ENCODE data around the gene PDF.

The PDF gene

GRCh38 chr16:69324013-69324531 is 6.3 kb downstream of the PDF start:
- Histone ChIP-seq H3K4me1 (ENCODE audit: control insufficient read depth, insufficient read depth, low read length) (peaks cover 23% of the 10 kb centered on the region), H3K9ac (ENCODE audit: low read length in 2 of 2) (no peak overlapping the region), H3K27ac (ENCODE audit: low read length) (no peak overlapping the region), H3K4me3 (ENCODE audit: low read length in 2 of 2) (no peak overlapping the region), H3K36me3 (ENCODE audit: control insufficient read depth in 2 of 2, insufficient read depth in 2 of 2, low read length in 2 of 2) (peaks cover 59 to 69% of the 10 kb centered on the region in 2 donors), H3K27me3 (ENCODE audit: control insufficient read depth in 1 of 2, insufficient read depth in 2 of 2, low read length in 2 of 2) (no peaks in the 10 kb centered on the region), H3K9me3 (ENCODE audit: control insufficient read depth in 2 of 2, low read length in 2 of 2) (no peaks in the 10 kb centered on the region)

GRCh38 chr16:69323415-69323814 is 7.0 kb downstream of the PDF start:
- Histone ChIP-seq H3K9ac (ENCODE audit: low read length in 2 of 2) (no peak overlapping the region), H3K27ac (ENCODE audit: low read length) (no peak overlapping the region), H3K36me3 (ENCODE audit: control insufficient read depth in 2 of 2, insufficient read depth in 2 of 2, low read length in 2 of 2) (peaks cover 62 to 71% of the 10 kb centered on the region in 2 donors)

GRCh38 chr16:69322343-69322742 is 8.0 kb downstream of the PDF start:
- H3K27me3 ChIP-seq (ENCODE audit: control insufficient read depth in 1 of 2, insufficient read depth in 2 of 2, low read length in 2 of 2): no peaks in the 10 kb centered on the region
- H3K4me3 ChIP-seq (ENCODE audit: low read length in 2 of 2): no peak overlapping the region
- no peak overlapping the region for H3K27ac ChIP-seq (ENCODE audit: low read length)
- H3K9me3 ChIP-seq (ENCODE audit: control insufficient read depth in 2 of 2, low read length in 2 of 2): no peaks in the 10 kb centered on the region
- H3K4me1 ChIP-seq (ENCODE audit: control insufficient read depth, insufficient read depth, low read length): peaks cover 12% of the 10 kb centered on the region
- H3K36me3 ChIP-seq (ENCODE audit: control insufficient read depth in 2 of 2, insufficient read depth in 2 of 2, low read length in 2 of 2): peaks cover 62 to 74% of the 10 kb centered on the region in 2 donors
- H3K9ac ChIP-seq (ENCODE audit: low read length in 2 of 2): no peak overlapping the region

More at GRCh38 chr16:69323415-69323814, 7.0 kb downstream of the PDF start:
- H3K4me1 ChIP-seq (ENCODE audit: control insufficient read depth, insufficient read depth, low read length): peaks cover 16% of the 10 kb centered on the region
- H3K27me3 ChIP-seq (ENCODE audit: control insufficient read depth in 1 of 2, insufficient read depth in 2 of 2, low read length in 2 of 2): no peaks in the 10 kb centered on the region
- H3K4me3 ChIP-seq (ENCODE audit: low read length in 2 of 2): no peak overlapping the region
- H3K9me3 ChIP-seq (ENCODE audit: control insufficient read depth in 2 of 2, low read length in 2 of 2): no peaks in the 10 kb centered on the region

GRCh38 chr16:69321080-69321479 is 9.3 kb downstream of the PDF start:
- no peaks in the 10 kb centered on the region for H3K27me3 ChIP-seq (ENCODE audit: control insufficient read depth in 1 of 2, insufficient read depth in 2 of 2, low read length in 2 of 2)

GRCh38 chr16:69320740-69321073 is 9.7 kb downstream of the PDF start:
- no peak overlapping the region for H3K4me3 ChIP-seq (ENCODE audit: low read length in 2 of 2)
- peaks cover 72 to 79% of the 10 kb centered on the region in 2 donors for H3K36me3 ChIP-seq (ENCODE audit: control insufficient read depth in 2 of 2, insufficient read depth in 2 of 2, low read length in 2 of 2)
- H3K27me3 ChIP-seq (ENCODE audit: control insufficient read depth in 1 of 2, insufficient read depth in 2 of 2, low read length in 2 of 2): no peaks in the 10 kb centered on the region
- peaks cover 4% of the 10 kb centered on the region for H3K4me1 ChIP-seq (ENCODE audit: control insufficient read depth, insufficient read depth, low read length)
- no peak overlapping the region for H3K9ac ChIP-seq (ENCODE audit: low read length in 2 of 2)
- H3K27ac ChIP-seq (ENCODE audit: low read length): no peak overlapping the region
- no peaks in the 10 kb centered on the region for H3K9me3 ChIP-seq (ENCODE audit: control insufficient read depth in 2 of 2, low read length in 2 of 2)

More at GRCh38 chr16:69321080-69321479, 9.3 kb downstream of the PDF start:
- H3K9ac ChIP-seq (ENCODE audit: low read length in 2 of 2): no peak overlapping the region
- H3K4me1 ChIP-seq (ENCODE audit: control insufficient read depth, insufficient read depth, low read length): peaks cover 8% of the 10 kb centered on the region
- H3K9me3 ChIP-seq (ENCODE audit: control insufficient read depth in 2 of 2, low read length in 2 of 2): no peaks in the 10 kb centered on the region
- H3K4me3 ChIP-seq (ENCODE audit: low read length in 2 of 2): no peak overlapping the region
- no peak overlapping the region for H3K27ac ChIP-seq (ENCODE audit: low read length)
- peaks cover 70 to 79% of the 10 kb centered on the region in 2 donors for H3K36me3 ChIP-seq (ENCODE audit: control insufficient read depth in 2 of 2, insufficient read depth in 2 of 2, low read length in 2 of 2)

GRCh38 chr16:69319826-69320739 is 10.3 kb downstream of the PDF start:
- no peaks in the 10 kb centered on the region for H3K27me3 ChIP-seq (ENCODE audit: control insufficient read depth in 1 of 2, insufficient read depth in 2 of 2, low read length in 2 of 2)
- no peak overlapping the region for H3K9ac ChIP-seq (ENCODE audit: low read length in 2 of 2)
- H3K4me3 ChIP-seq (ENCODE audit: low read length in 2 of 2): no peak overlapping the region
- peaks cover 3% of the 10 kb centered on the region for H3K4me1 ChIP-seq (ENCODE audit: control insufficient read depth, insufficient read depth, low read length)
- no peak overlapping the region for H3K27ac ChIP-seq (ENCODE audit: low read length)
- H3K36me3 ChIP-seq (ENCODE audit: control insufficient read depth in 2 of 2, insufficient read depth in 2 of 2, low read length in 2 of 2): peaks cover 71 to 83% of the 10 kb centered on the region in 2 donors
- H3K9me3 ChIP-seq (ENCODE audit: control insufficient read depth in 2 of 2, low read length in 2 of 2): no peaks in the 10 kb centered on the region

- Histone ChIP-seq H3K4me3 (ENCODE audit: low read length in 2 of 2) (no peak overlapping the region), H3K27ac (ENCODE audit: low read length) (no peak overlapping the region), H3K9me3 (ENCODE audit: control insufficient read depth in 2 of 2, low read length in 2 of 2) (no peaks in the 10 kb centered on the region), H3K9ac (ENCODE audit: low read length in 2 of 2) (no peak overlapping the region), H3K36me3 (ENCODE audit: control insufficient read depth in 2 of 2, insufficient read depth in 2 of 2, low read length in 2 of 2) (peaks cover 65 to 83% of the 10 kb centered on the region in 2 donors), H3K27me3 (ENCODE audit: control insufficient read depth in 1 of 2, insufficient read depth in 2 of 2, low read length in 2 of 2) (no peaks in the 10 kb centered on the region), H3K4me1 (ENCODE audit: control insufficient read depth, insufficient read depth, low read length) (no peaks in the 10 kb centered on the region)
These were observed 11.0 kb downstream of the PDF start for GRCh38 chr16:69319381-69319780.

GRCh38 chr16:69318911-69319289 is 11.5 kb downstream of the PDF start:
- no peak overlapping the region for H3K9ac ChIP-seq (ENCODE audit: low read length in 2 of 2)
- no peaks in the 10 kb centered on the region for H3K4me1 ChIP-seq (ENCODE audit: control insufficient read depth, insufficient read depth, low read length)
- no peaks in the 10 kb centered on the region for H3K9me3 ChIP-seq (ENCODE audit: control insufficient read depth in 2 of 2, low read length in 2 of 2)
- H3K27me3 ChIP-seq (ENCODE audit: control insufficient read depth in 1 of 2, insufficient read depth in 2 of 2, low read length in 2 of 2): no peaks in the 10 kb centered on the region
- H3K36me3 ChIP-seq (ENCODE audit: control insufficient read depth in 2 of 2, insufficient read depth in 2 of 2, low read length in 2 of 2): peaks cover 65 to 81% of the 10 kb centered on the region in 2 donors
- no peak overlapping the region for H3K27ac ChIP-seq (ENCODE audit: low read length)
- no peak overlapping the region for H3K4me3 ChIP-seq (ENCODE audit: low read length in 2 of 2)

GRCh38 chr16:69318177-69318910 is 12.0 kb downstream of the PDF start:
- Histone ChIP-seq H3K4me1 (ENCODE audit: control insufficient read depth, insufficient read depth, low read length) (no peaks in the 10 kb centered on the region), H3K4me3 (ENCODE audit: low read length in 2 of 2) (no peak overlapping the region), H3K27ac (ENCODE audit: low read length) (no peak overlapping the region), H3K9ac (ENCODE audit: low read length in 2 of 2) (no peak overlapping the region), H3K36me3 (ENCODE audit: control insufficient read depth in 2 of 2, insufficient read depth in 2 of 2, low read length in 2 of 2) (peaks cover 62 to 77% of the 10 kb centered on the region in 2 donors), H3K27me3 (ENCODE audit: control insufficient read depth in 1 of 2, insufficient read depth in 2 of 2, low read length in 2 of 2) (no peaks in the 10 kb centered on the region), H3K9me3 (ENCODE audit: control insufficient read depth in 2 of 2, low read length in 2 of 2) (no peaks in the 10 kb centered on the region)

GRCh38 chr16:69316595-69317034 is 13.8 kb downstream of the PDF start:
- Histone ChIP-seq H3K36me3 (ENCODE audit: control insufficient read depth in 2 of 2, insufficient read depth in 2 of 2, low read length in 2 of 2) (peaks cover 48 to 63% of the 10 kb centered on the region in 2 donors), H3K4me3 (ENCODE audit: low read length in 2 of 2) (no peak overlapping the region), H3K4me1 (ENCODE audit: control insufficient read depth, insufficient read depth, low read length) (peaks cover 8% of the 10 kb centered on the region), H3K27me3 (ENCODE audit: control insufficient read depth in 1 of 2, insufficient read depth in 2 of 2, low read length in 2 of 2) (no peaks in the 10 kb centered on the region), H3K9me3 (ENCODE audit: control insufficient read depth in 2 of 2, low read length in 2 of 2) (no peaks in the 10 kb centered on the region), H3K9ac (ENCODE audit: low read length in 2 of 2) (no peak overlapping the region), H3K27ac (ENCODE audit: low read length) (no peak overlapping the region)
